ELF-1 (cell line): ENCODE measurements around the gene CCNI2.

Experiments
- DNase-seq: peaks from one replicate; pipeline ENCODE4 v3.0.0-alpha.2; 2016; ENCODE audit warnings: low read depth, low spot score

CCNI2 gene

GRCh38 chr5:132746954-132747615 lies at the start of gene CCNI2:
TSS of gene CCNI2 (plus strand) at chr5:132747426. CDS start at chr5:132747496, 70 bp downstream.
- DNase-seq = peak; percentile 87

DNA sequence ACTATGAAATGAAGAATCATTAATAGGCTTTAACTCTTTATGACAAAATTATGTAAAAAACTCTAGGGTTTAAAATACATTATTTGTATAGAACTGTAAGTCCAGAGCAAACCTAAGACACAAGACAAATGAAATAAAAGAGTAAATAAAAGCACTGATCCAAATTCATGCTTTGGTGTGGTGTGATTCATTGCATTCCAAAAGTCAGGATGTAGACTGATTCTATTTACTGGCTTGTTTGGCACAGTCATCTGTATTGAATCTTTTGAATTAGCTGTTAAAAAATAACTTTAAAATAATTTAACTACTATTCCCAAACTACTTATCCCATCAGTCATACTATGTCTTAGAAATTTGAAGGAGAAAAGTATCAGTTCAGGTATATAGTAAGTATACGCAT lies 42.4 kb upstream of the CCNI2 start:
- DNase-seq = no peak

GRCh38 chr5:132708645-132709044 lies 38.6 kb upstream of the CCNI2 start:
- no peak for DNase-seq

- peak; percentile 2 for DNase-seq
Measured at GRCh38 chr5:132714456-132715307, 32.5 kb upstream of the CCNI2 start.

GRCh38 chr5:132718544-132719312 lies 28.5 kb upstream of the CCNI2 start:
- DNase-seq = no peak

DNA sequence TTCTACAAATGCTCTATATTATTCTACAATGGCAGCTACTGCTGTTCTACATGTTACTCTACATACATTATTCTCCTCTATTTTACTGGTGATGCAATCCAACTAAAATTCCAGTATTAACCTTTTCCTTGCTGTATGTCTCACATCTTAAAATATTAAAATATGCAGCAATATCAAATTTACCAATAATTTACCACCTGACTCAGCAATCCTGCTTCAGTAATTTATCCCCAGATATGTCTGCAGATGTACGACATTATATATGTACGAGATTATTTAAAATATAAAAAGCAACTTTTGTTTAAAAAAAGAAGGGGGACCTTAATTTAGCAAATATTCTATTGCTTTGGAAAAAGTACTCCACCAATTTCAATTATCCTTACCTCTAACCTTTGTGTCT lies 21.5 kb upstream of the CCNI2 start:
- DNase-seq = no peak

DNA sequence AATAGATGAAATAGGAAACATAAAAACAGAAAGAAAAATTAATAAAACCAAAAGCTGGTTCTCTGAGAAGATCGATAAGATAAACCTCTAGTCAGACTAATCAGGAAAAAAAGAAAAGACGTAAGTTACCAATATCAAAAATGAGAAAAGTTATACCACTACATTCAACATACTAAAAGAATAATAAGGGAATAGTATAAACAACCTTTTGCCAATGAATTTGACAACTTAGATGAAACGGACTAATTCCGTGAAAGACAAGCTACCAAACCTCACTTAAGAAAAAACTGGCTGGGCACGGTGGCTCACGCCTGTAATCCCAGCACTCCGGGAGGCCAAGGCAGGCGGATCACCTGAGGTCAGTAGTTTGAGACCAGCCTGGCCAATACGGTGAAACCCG lies 17.3 kb upstream of the CCNI2 start:
- no peak for DNase-seq

DNA sequence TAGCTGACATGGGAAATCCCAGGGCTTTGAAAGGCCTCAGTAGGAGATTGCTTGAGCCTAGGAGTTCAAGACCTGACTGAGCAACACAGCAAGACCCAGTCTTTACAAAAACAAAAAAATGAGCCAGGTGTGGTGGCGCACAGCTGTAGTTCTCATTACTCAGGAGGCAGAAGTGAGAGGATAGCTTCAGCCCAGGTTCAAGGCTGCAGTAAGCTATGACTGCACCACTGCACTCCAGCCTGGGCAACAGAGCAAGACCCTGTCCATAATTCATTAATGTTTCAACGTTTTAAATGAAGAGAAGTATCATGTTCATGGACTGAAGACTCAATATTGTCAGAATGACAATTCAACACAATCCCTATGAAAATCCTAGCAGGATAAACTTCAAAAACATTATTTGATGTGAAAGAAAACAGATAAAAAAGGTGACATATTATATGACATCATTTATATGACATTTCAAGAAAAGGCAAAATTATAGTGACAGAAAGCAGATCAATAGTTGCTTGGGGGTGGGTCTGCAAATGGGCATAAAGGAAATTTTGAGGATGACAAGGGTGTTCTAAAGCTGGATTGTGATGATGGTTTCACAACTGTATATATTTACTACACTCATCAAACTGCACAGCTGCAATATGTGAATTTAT lies 13.6 kb upstream of the CCNI2 start:
- no peak for DNase-seq

- DNase-seq = no peak
Measured at GRCh38 chr5:132734687-132735086, 12.5 kb upstream of the CCNI2 start.

- DNase-seq = peak; percentile 98
Measured at GRCh38 chr5:132736853-132737833, 10.1 kb upstream of the CCNI2 start, which contains the start of gene KIF3A. TSS of gene KIF3A (minus strand) at chr5:132737546. CDS start at chr5:132737419, 127 bp downstream.

DNA sequence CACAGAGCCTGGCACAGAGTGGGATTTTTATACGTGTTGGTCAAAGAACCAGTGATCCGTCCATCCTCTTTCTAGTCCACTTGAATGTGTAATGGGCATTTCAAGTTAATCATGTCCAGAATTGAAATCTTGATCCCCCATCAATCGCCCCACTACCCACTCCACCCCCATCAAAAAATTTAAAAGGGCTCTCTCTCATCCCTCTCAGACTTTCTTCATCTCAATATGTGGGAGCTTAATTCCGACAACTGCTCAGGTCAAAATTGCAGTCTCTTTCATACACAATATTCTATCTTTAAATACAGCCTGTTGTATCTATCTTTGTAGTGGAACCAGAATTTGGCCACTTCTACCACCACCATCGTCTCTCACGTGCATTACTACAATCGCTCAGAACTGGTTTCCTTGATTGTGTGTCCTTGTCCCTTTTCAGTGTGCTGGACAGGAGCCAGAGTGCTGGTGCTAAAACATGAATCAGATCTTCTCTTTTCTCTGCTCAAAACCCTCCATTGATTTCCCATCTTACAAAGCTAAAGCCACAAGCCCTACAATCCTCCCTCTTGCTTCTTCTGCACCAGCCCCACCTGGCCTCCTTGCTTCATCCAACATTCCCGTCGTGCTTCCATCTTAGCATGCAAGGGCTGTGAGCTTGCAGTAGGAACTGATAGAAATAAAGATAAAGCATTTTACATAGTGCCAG lies 9.1 kb upstream of the CCNI2 start:
- no peak for DNase-seq

DNA sequence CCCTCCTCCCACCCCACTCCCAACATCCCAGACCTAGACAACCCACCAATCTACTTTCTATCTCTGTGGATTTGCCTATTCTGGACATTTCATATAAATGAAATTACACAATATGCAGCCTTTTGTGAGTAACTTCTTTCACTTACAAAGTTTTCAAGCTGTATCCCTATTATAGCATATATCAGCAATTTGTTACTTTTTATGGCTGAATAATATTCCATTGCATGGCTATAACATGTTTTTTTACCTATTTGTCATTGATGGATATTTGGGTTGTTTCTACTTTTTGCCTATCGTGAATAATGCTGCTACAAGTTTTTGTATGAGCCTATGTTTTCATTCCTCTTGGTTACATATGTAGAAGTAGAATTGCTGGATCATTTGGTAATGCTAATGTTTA lies 8.0 kb upstream of the CCNI2 start:
- DNase-seq = no peak

DNA sequence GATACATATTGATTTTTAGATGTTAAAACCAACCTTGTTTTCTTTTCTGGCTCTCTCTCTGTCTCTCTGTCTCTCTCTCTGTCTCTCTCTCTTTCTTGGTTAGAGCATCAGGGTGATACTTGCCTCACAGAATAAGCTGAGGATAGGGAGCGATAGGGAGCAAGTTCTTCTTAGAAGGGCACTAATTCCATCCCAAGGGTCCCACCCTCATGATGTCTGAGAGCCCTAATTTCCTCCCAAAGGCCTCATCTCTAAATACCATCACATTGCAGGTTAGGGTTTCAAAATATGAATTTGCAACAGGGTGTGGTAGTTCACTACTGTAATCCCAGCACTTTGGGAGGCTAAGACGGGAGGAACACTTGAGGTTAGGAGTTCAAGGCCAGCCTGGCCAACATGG lies 5.1 kb upstream of the CCNI2 start:
- no peak for DNase-seq

GRCh38 chr5:132742626-132743025 lies 4.6 kb upstream of the CCNI2 start:
- no peak for DNase-seq

DNA sequence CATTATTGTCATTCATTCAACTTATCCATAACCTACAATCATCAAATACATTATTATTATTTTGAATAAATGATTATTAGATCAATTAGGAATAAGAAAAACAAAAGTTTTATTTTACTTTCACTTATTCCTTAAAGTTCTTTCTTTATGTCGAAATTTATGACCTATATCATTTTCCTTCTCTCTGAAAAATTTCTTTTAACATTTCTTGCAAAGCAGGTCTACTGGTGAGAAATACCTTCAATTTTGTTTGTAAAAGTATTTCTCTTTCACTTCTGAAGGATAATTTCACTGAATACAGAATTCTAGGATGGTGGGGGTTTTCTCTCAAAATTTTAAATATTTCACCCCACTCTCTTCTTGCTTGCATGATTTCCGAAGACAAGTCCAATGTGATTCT lies 2.6 kb upstream of the CCNI2 start:
- no peak for DNase-seq

DNA sequence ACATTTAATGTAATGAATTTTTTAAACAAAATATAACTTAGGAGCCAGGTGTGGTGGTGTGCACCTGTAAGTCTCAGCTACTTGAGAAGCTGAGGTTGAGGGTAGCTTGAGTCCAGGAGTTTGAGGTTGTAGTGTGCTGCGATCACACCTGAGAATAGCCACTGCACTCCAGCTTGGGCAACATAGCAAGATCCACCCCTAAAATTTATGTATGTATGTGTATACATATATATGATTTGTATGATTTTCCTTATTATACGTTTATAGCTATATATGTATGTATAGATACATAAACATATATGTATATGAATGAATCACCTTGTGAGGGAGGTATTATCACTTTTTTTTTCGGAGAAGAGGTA lies 653 bp upstream of the CCNI2 start:
- no peak for DNase-seq

DNA sequence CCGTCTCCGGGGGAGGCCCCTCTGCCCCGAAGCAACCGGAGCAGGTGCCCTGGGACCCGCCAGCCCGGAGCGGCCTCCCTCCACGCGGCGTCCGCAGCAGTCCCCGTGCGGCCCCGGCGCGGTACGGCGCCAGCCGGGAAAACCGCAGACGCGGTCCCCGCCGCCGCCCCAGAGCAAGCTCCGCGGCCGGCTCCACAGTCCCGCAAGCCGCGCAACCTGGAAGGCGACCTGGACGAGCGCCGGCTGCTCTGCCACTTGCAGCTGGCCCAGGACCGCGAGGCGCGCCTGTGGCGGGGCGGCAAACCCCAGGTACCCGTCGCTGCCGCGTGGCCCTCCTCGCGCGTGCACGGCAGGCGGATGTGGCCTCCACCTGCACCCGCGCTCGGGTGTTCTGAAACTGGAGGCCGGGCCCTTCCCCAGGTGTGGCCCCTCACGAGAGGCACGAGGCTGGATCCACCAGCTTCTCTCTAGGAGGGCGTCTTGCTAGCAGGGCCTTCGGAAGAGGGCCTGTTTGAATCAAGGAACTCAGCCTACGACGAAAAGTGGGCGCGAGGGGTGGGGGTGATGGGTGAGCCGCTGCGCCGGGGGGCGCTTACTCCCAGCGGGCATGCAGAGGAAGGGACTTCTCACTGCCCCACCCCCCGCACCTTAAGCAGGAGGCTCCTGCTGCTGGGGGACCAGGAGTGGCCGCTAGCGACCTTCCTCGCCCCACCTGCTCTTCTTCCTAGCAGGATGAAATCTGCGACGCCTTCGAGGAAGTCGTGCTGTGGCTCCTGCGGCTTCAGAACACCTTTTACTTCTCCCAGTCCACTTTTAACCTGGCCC lies 602 bp downstream of the CCNI2 start:
- DNase-seq = peak; percentile 37

DNA sequence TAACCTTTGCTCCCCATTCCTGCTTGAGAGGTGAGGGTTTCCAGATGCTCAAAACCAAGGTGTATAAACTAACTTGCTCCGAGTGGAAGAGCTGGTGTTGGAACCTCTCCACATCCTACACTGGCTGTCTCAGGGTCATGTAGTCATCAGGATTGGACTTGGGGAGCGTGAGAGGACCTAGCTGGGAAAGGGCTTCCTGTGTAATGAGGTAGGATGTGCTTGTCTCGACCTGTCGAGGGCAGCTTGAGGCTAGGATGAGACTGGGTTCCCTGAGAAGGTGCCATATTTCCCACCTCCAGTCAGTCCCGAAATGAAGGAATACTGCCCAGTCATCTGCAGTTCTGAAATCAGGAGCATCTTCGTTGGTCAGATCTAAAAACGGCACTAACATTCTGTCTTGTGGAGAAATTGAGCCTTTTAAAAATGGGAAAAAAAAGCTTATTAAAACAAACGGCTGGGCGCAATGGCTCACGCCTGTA lies 1.3 kb downstream of the CCNI2 start:
- DNase-seq = no peak

DNA sequence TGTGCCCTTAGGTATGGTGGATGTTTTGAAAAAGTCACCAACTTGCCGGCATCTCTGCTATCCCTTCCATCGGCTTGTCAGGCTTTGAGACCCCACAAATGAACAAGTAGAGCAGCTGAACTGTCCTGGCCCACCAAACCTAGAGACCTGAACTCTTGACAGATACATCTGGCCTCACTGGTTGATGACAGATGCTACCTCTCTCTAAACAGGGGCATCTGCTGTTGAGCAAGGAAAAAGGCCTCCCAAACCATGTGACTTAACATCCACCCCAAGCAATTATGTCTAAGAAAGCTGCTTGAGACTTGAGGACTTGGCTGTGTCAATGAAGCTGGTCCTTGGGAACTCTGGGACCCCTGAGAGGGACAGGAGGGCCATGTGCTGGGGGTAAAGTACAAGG lies 2.3 kb downstream of the CCNI2 start:
- no peak for DNase-seq
